CD4-positive, alpha-beta memory T cell (primary cell): ENCODE data around the gene MRPL49. TPM values are rescaled to one million over a fixed set of nuclear protein-coding genes. Genes with fewer than 3 reads are reported as not detected.
A peak's percentile ranks its signal among the peaks of the same experiment; 100 is the strongest.

Experiments
- CTCF ChIA-PET: fragments of 350-600 bp; sonication (Branson Sonifier 250); formaldehyde crosslinking; loops from one replicate; lab custom pipeline; 2021; ENCODE audit warnings: inconsistent platforms; ENCODE audit not compliant: partially characterized antibody; lab: Charles Lee
- POLR2A ChIA-PET: fragments of 350-600 bp; sonication (Branson Sonifier 250); formaldehyde crosslinking; loops from one replicate; lab custom pipeline; 2021; ENCODE audit not compliant: partially characterized antibody; lab: Charles Lee
- DNase-seq, 5 donors: peaks; one replicate each; pipeline versions ENCODE4 v3.0.0 to v3.0.0-alpha.2; 2020 to 2022; ENCODE audit warnings: mixed read lengths in 1 of 5
- H3K27ac ChIP-seq: one replicate; pipeline ENCODE4 v1.7.0; 2013; ENCODE audit warnings: low read depth, low read length
- H3K27me3 ChIP-seq: 2 replicates; pipeline ENCODE4 v1.7.0; 2013; ENCODE audit warnings: mild to moderate bottlenecking, low read length, moderate library complexity; ENCODE audit not compliant: insufficient read depth
- H3K36me3 ChIP-seq: 2 replicates; pipeline ENCODE4 v1.7.0; 2013; ENCODE audit warnings: mild to moderate bottlenecking, low read length, moderate library complexity; ENCODE audit not compliant: insufficient read depth
- H3K4me1 ChIP-seq: 2 replicates; pipeline ENCODE4 v1.7.0; 2013; ENCODE audit warnings: mild to moderate bottlenecking, low read length, moderate library complexity; ENCODE audit not compliant: insufficient read depth
- H3K4me3 ChIP-seq, 2 donors: one replicate each; pipeline ENCODE4 v1.7.0; 2013; ENCODE audit warnings: low read length in 2 of 2, mild to moderate bottlenecking in 1 of 2
- H3K9me3 ChIP-seq, 2 donors: one replicate each; pipeline ENCODE4 v1.7.0; 2013; ENCODE audit warnings: low read length in 2 of 2, control low read depth in 1 of 2; ENCODE audit not compliant: control insufficient read depth in 1 of 2
- H3K27ac Mint-ChIP-seq, 7 donors: one replicate each; pipeline ENCODE4 v1.8.0; 2020 to 2021; ENCODE audit warnings: mixed read lengths in 7 of 7, mild to moderate bottlenecking in 6 of 7, inconsistent platforms in 3 of 7, moderate library complexity in 3 of 7
- H3K27me3 Mint-ChIP-seq, 2 donors: one replicate each; pipeline ENCODE4 v1.8.0; 2020 to 2021; ENCODE audit warnings: mixed read lengths in 2 of 2
- H3K36me3 Mint-ChIP-seq, 2 donors: one replicate each; pipeline ENCODE4 v1.8.0; 2020 to 2021; ENCODE audit warnings: mixed read lengths in 2 of 2, inconsistent platforms in 1 of 2, mild to moderate bottlenecking in 1 of 2
- H3K4me1 Mint-ChIP-seq, 4 donors: one replicate each; pipeline ENCODE4 v1.8.0; 2020 to 2021; ENCODE audit warnings: mixed read lengths in 4 of 4, mild to moderate bottlenecking in 1 of 4
- H3K4me3 Mint-ChIP-seq, 8 donors: one replicate each; pipeline ENCODE4 v1.8.0; 2020 to 2021; ENCODE audit warnings: mixed read lengths in 8 of 8, mild to moderate bottlenecking in 7 of 8, moderate library complexity in 6 of 8, inconsistent platforms in 3 of 8
- H3K9me3 Mint-ChIP-seq, 8 donors: one replicate each; pipeline ENCODE4 v1.8.0; 2020 to 2021; ENCODE audit warnings: mixed read lengths in 8 of 8, mild to moderate bottlenecking in 5 of 8, inconsistent platforms in 3 of 8, moderate library complexity in 1 of 8
- intact Hi-C: fragments of 100-400 bp; cut with micrococcal nuclease; formaldehyde crosslinking; loops from one replicate; pipeline ENCODE4 v1.15.1; 2023
- polyA plus RNA-seq, 2 donors: library from polyadenylated mRNA; unstranded; fragments of 300-500 nt; fragmentation: Illumina TruSeq; gene quantifications; one replicate each; pipeline ENCODE4 v1.2.3, GENCODE V29; 2021
- total RNA-seq, 2 experiments: library from RNA; stranded (reverse); gene quantifications; one replicate each; pipeline ENCODE4 v1.2.3, GENCODE V29; 2021

The MRPL49 gene
- total and polyA plus RNA-seq, 4 experiments from 2014 or later = 59.6 to 118 (median 70.9) TPM

GRCh38 chr11:65121447-65121864, 665 bp upstream of the MRPL49 start:
- peak overlapping the region; percentile 99 for H3K27ac ChIP-seq
- Mint-ChIP-seq H3K4me1 (peaks cover 18 to 59% (median 33%) of the 10 kb centered on the region in 4 donors), H3K9me3 (no peaks in the 10 kb centered on the region), H3K27ac (peak overlapping the region; percentile 99 to 100 (median 100)), H3K36me3 (peaks cover 34 to 63% of the 10 kb centered on the region in 2 donors), H3K27me3 (no peaks in the 10 kb centered on the region), H3K4me3 (peak overlapping the region; percentile 98 to 100 (median 99))
- DNase-seq = peak in 3 of 5 donors; percentile 23 to 60 (median 32)
- POLR2A ChIA-PET = interaction anchor here (0.6 to 15.5 kb wide), 34 partner anchors 10 to 739 kb away, joined by 3 to 320 read pairs (median 5); partner anchors contain the start of genes ARL2, ATG2A, CAPN1 and CDC42BPG
- peaks cover 32% of the 10 kb centered on the region for H3K4me1 ChIP-seq
- peak overlapping the region; percentile 92 to 96 for H3K4me3 ChIP-seq
- H3K36me3 ChIP-seq = peaks cover 50% of the 10 kb centered on the region
- no peaks in the 10 kb centered on the region for H3K27me3 ChIP-seq
- CTCF ChIA-PET = interaction anchor here (1.1 to 4.8 kb wide), 8 partner anchors 10 to 194 kb away, joined by 3 to 55 read pairs (median 4); partner anchors contain the start of genes ARL2, CDC42EP2, SYVN1 and TM7SF2
- H3K9me3 ChIP-seq = no peaks in the 10 kb centered on the region
- intact Hi-C loops = no loop called here

- no peaks in the 10 kb centered on the region for H3K27me3 ChIP-seq
- Mint-ChIP-seq H3K36me3 (peaks cover 33 to 76% of the 10 kb centered on the region in 2 donors), H3K4me1 (peaks cover 13 to 46% (median 24%) of the 10 kb centered on the region in 4 donors), H3K9me3 (peaks cover 0 to 1% (median 0%) of the 10 kb centered on the region in 8 donors), H3K27me3 (no peaks in the 10 kb centered on the region), H3K27ac (peak overlapping the region in 5 of 7 donors; percentile 44 to 77 (median 51)), H3K4me3 (peak overlapping the region in 4 of 8 donors; percentile 13 to 68 (median 22))
- H3K27ac ChIP-seq = no peak overlapping the region
- H3K4me3 ChIP-seq = no peak overlapping the region
- H3K4me1 ChIP-seq = peaks cover 27% of the 10 kb centered on the region
- DNase-seq = no peak
- no peaks in the 10 kb centered on the region for H3K9me3 ChIP-seq
- CTCF ChIA-PET = interaction anchor here (1.4 to 1.7 kb wide), 3 partner anchors 12 to 112 kb away, joined by 3 to 7 read pairs (median 5); no protein-coding TSS in a partner anchor
- H3K36me3 ChIP-seq = peaks cover 68% of the 10 kb centered on the region
- intact Hi-C loops = no loop called here
- POLR2A ChIA-PET = interaction anchor here (0.9 to 11.5 kb wide), 4 partner anchors 9 to 346 kb away, joined by 3 to 251 read pairs (median 3); partner anchors contain the start of genes SYVN1 and VPS51
Observed at GRCh38 chr11:65124480-65125196, 2.5 kb downstream of the MRPL49 start.

- Mint-ChIP-seq H3K4me3 (no peak overlapping the region), H3K36me3 (peaks cover 26 to 73% of the 10 kb centered on the region in 2 donors), H3K27ac (peak overlapping the region in 1 of 7 donors; percentile 44), H3K27me3 (no peaks in the 10 kb centered on the region), H3K4me1 (peaks cover 12 to 38% (median 23%) of the 10 kb centered on the region in 4 donors), H3K9me3 (peaks cover 0 to 1% (median 0%) of the 10 kb centered on the region in 8 donors)
- no peaks in the 10 kb centered on the region for H3K27me3 ChIP-seq
- DNase-seq = no peak
- H3K9me3 ChIP-seq = no peaks in the 10 kb centered on the region
- H3K4me3 ChIP-seq = no peak overlapping the region
- CTCF ChIA-PET = interaction anchor here (1.4 to 1.7 kb wide), 2 partner anchors 13 to 113 kb away, joined by 3 to 5 read pairs; no protein-coding TSS in a partner anchor
- peaks cover 68% of the 10 kb centered on the region for H3K36me3 ChIP-seq
- peaks cover 27% of the 10 kb centered on the region for H3K4me1 ChIP-seq
- intact Hi-C loops = no loop called here
- H3K27ac ChIP-seq = no peak overlapping the region
- POLR2A ChIA-PET = interaction anchor here (1.0 to 11.5 kb wide), 2 partner anchors 8 to 27 kb away, joined by 3 to 251 read pairs; partner anchors contain the start of gene SYVN1
Observed at GRCh38 chr11:65125197-65126056, 3.3 kb downstream of the MRPL49 start.

GRCh38 chr11:65126624-65127274, 4.6 kb downstream of the MRPL49 start:
- Histone ChIP-seq H3K27me3 (no peaks in the 10 kb centered on the region), H3K9me3 (no peaks in the 10 kb centered on the region), H3K27ac (no peak overlapping the region), H3K36me3 (peaks cover 73% of the 10 kb centered on the region), H3K4me1 (peaks cover 15% of the 10 kb centered on the region), H3K4me3 (no peak overlapping the region)
- ChIA-PET POLR2A (interaction anchor here (11.5 kb wide), 1 partner anchor 7 kb away, joined by 251 read pairs; the partner anchor contains the start of gene SYVN1), CTCF (no interaction called here)
- peak overlapping the region in 2 of 7 donors; percentile 36 to 58 for H3K27ac Mint-ChIP-seq
- no peak for DNase-seq
- peaks cover 23 to 71% of the 10 kb centered on the region in 2 donors for H3K36me3 Mint-ChIP-seq
- intact Hi-C loops = no loop called here
- peaks cover 8 to 26% (median 16%) of the 10 kb centered on the region in 4 donors for H3K4me1 Mint-ChIP-seq
- H3K9me3 Mint-ChIP-seq = peaks cover 0 to 6% (median 0%) of the 10 kb centered on the region in 8 donors
- no peaks in the 10 kb centered on the region for H3K27me3 Mint-ChIP-seq
- peak overlapping the region in 1 of 8 donors; percentile 35 for H3K4me3 Mint-ChIP-seq

GRCh38 chr11:65127473-65128181, 5.5 kb downstream of the MRPL49 start:
- Histone ChIP-seq H3K27me3 (no peaks in the 10 kb centered on the region), H3K27ac (no peak overlapping the region), H3K9me3 (no peaks in the 10 kb centered on the region), H3K36me3 (peaks cover 82% of the 10 kb centered on the region), H3K4me3 (no peak overlapping the region), H3K4me1 (peaks cover 20% of the 10 kb centered on the region)
- Mint-ChIP-seq H3K4me3 (no peak overlapping the region), H3K27ac (peak overlapping the region in 2 of 7 donors; percentile 23 to 58), H3K27me3 (no peaks in the 10 kb centered on the region), H3K36me3 (peaks cover 17 to 68% of the 10 kb centered on the region in 2 donors), H3K9me3 (peaks cover 0 to 6% (median 0%) of the 10 kb centered on the region in 8 donors), H3K4me1 (peaks cover 4 to 26% (median 10%) of the 10 kb centered on the region in 4 donors)
- intact Hi-C loops = no loop called here
- ChIA-PET CTCF (no interaction called here), POLR2A (interaction anchor here (2.5 kb wide), 1 partner anchor 10 kb away, joined by 21 read pairs; the partner anchor contains the start of gene ZNHIT2)
- DNase-seq = no peak
